Adipocyte (in vitro differentiated cells): ENCODE measurements around the gene ATF6.
A peak's percentile ranks its signal among the peaks of the same experiment; 100 is the strongest.

Experiments used
- DNase-seq: peaks from one replicate; pipeline ENCODE4 v3.0.0-alpha.2; 2015; ENCODE audit warnings: low read depth
- H3K27me3 ChIP-seq: replicated peaks from 2 replicates; pipeline ENCODE4 v1.7.0; 2013; ENCODE audit warnings: mild to moderate bottlenecking, low read length, moderate library complexity; ENCODE audit not compliant: control insufficient read depth, insufficient read depth
- H3K36me3 ChIP-seq: 2 replicates; pipeline ENCODE4 v1.7.0; 2013; ENCODE audit warnings: low read length, mild to moderate bottlenecking, moderate library complexity; ENCODE audit not compliant: control insufficient read depth, insufficient read depth, severe bottlenecking
- H3K4me1 ChIP-seq: 2 replicates; pipeline ENCODE4 v1.7.0; 2013; ENCODE audit warnings: mild to moderate bottlenecking, low read length, moderate library complexity; ENCODE audit not compliant: control insufficient read depth, insufficient read depth
- H3K4me3 ChIP-seq: 2 replicates; pipeline ENCODE4 v1.7.0; 2013; ENCODE audit warnings: mild to moderate bottlenecking, low read length, moderate library complexity
- H3K9ac ChIP-seq: 2 replicates; pipeline ENCODE4 v1.7.0; 2013; ENCODE audit warnings: mild to moderate bottlenecking, low read length, moderate library complexity
- H3K9me3 ChIP-seq: 2 replicates; pipeline ENCODE4 v1.7.0; 2013; ENCODE audit warnings: mild to moderate bottlenecking, low read length, moderate library complexity; ENCODE audit not compliant: control insufficient read depth

The ATF6 gene

GRCh38 chr1:161737625-161738024, 28.5 kb upstream of the ATF6 start:
- Histone ChIP-seq H3K9ac (no peak overlapping the region), H3K36me3 (no peaks in the 10 kb centered on the region), H3K4me3 (no peak overlapping the region), H3K9me3 (no peaks in the 10 kb centered on the region), H3K27me3 (no peaks in the 10 kb centered on the region), H3K4me1 (peaks cover 29% of the 10 kb centered on the region)
- no peak for DNase-seq

DNA sequence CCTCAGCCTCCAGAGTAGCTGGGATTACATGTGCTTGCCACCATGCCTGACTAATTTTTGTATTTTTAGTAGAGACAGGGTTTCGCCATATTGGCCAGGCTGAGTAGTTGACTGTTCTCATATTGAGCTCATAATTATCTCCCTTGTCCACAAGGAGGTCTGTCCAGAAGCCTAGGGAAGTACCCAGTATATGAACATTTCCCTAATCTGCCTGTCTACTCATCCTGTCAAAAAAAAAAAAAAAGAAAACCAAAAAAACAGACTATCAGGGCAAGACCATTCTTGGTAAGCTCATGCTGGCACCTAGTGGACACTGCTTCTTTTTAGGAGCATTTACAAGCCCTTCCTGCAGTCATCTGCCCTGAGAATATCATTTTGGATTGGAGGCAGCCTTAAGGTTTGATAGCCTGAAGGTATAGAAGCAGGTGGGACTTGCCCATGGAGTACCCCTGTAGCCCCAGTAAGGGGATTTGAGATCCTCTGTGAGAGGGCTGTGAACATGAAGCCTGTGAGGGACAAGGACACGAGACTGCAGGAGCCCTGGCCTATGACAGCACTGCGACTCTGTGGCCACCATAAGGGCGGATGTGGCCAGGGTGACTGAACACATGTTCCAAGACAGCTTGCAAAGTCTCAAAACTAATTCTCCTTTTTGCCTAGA, 27.4 kb upstream of the ATF6 start:
- Histone ChIP-seq H3K4me1 (peaks cover 28% of the 10 kb centered on the region), H3K9ac (peak overlapping the region; percentile 8), H3K4me3 (no peak overlapping the region), H3K36me3 (no peaks in the 10 kb centered on the region), H3K27me3 (no peaks in the 10 kb centered on the region), H3K9me3 (no peaks in the 10 kb centered on the region)
- DNase-seq: peak; percentile 64

- no peaks in the 10 kb centered on the region for H3K27me3 ChIP-seq
- H3K9me3 ChIP-seq: no peaks in the 10 kb centered on the region
- H3K4me3 ChIP-seq: no peak overlapping the region
- no peaks in the 10 kb centered on the region for H3K36me3 ChIP-seq
- no peak for DNase-seq
- peaks cover 27% of the 10 kb centered on the region for H3K4me1 ChIP-seq
- no peak overlapping the region for H3K9ac ChIP-seq
Measured at GRCh38 chr1:161739865-161740566, 26.1 kb upstream of the ATF6 start.

DNA sequence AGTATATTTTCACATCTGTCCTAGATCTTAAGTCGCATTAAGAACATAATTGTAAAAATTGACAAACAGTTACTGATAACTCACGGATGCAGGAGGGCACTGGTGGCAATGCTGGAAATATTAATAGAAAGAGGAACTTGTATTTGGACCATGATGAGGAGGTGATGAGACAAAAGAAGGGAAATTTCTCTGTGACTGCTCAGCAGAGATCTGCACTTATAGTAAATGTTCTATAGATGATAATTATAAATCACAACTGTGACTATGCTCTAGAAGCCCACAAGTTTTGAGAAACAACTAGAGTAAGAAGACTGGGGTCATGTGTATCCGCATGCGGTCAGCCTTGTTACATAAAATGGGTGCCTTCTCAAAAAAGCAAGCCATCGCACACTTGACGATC, 25.2 kb upstream of the ATF6 start:
- Histone ChIP-seq H3K36me3 (no peaks in the 10 kb centered on the region), H3K27me3 (no peaks in the 10 kb centered on the region), H3K4me1 (peaks cover 27% of the 10 kb centered on the region), H3K4me3 (no peak overlapping the region), H3K9me3 (no peaks in the 10 kb centered on the region), H3K9ac (no peak overlapping the region)
- DNase-seq: no peak

DNA sequence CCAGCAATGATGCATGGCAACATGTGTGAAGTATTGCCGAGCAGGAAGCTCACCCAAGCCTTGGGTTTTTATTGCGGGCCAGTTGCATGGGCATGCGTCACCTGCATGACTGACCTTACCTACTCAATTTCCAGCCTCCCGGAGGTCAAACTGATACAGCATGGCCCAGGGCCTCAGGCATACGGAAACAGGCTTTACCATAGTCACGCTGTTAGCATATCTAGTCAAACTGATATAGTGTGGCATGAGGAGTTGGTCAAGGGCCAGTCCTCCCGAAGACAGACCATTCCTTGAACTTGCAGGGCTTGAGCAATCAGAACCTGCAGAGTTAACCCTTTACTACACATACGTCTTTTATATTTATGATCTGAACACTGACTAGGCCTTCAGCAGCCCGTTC, 22.9 kb upstream of the ATF6 start:
- DNase-seq: no peak

GRCh38 chr1:161747801-161748200, 18.3 kb upstream of the ATF6 start:
- DNase-seq: no peak
- H3K4me1 ChIP-seq: peaks cover 32% of the 10 kb centered on the region
- H3K27me3 ChIP-seq: no peaks in the 10 kb centered on the region
- no peak overlapping the region for H3K4me3 ChIP-seq
- H3K9me3 ChIP-seq: no peaks in the 10 kb centered on the region
- no peak overlapping the region for H3K9ac ChIP-seq
- peaks cover 12% of the 10 kb centered on the region for H3K36me3 ChIP-seq

More for the DNA sequence above, 22.9 kb upstream of the ATF6 start:
- H3K4me1 ChIP-seq: peaks cover 14% of the 10 kb centered on the region
- no peaks in the 10 kb centered on the region for H3K27me3 ChIP-seq
- no peak overlapping the region for H3K9ac ChIP-seq
- no peaks in the 10 kb centered on the region for H3K36me3 ChIP-seq
- H3K4me3 ChIP-seq: no peak overlapping the region
- H3K9me3 ChIP-seq: no peaks in the 10 kb centered on the region

DNA sequence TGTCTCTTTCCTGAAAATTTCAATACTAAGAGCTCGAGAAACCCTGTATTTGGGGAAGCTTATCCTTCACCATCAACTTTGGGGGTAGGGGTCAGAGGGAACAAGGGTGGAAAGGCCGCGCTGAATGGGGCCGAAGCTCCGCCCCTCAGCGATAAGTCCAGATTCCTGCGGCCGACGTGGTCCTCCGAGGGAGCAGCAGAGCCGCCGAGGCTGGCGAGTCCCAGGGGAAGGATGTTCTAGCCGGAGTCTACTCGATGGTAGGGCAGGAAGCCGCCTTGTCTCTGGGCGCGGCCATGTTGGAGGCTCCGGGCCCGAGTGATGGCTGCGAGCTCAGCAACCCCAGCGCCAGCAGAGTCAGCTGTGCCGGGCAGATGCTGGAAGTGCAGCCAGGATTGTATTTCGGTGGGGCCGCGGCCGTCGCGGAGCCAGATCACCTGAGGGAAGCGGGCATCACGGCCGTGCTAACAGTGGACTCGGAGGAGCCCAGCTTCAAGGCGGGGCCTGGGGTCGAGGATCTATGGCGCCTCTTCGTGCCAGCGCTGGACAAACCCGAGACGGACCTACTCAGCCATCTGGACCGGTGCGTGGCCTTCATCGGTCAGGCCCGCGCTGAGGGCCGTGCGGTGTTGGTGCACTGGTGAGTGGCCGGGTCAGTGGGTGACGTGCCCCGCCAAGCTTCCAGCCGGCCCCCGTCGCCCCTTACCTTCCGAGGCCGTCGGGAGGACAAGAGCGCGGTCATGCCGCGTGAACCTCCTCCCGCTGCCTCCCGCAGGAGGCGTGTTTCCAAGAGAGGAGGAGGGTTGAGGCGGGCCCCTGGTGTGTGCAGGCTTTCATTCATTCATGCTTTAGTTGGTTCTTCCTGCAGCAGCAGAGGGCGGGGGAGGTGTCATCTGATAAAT, 16.4 kb upstream of the ATF6 start, which contains the start of gene DUSP12:
DUSP12 (plus strand) TSS at position 278 of the 899 bp plus-strand sequence; CDS start at position 294, 16 bp downstream.
- Histone ChIP-seq H3K27me3 (no peaks in the 10 kb centered on the region), H3K36me3 (peaks cover 32% of the 10 kb centered on the region), H3K4me1 (peaks cover 18% of the 10 kb centered on the region), H3K9me3 (no peaks in the 10 kb centered on the region), H3K9ac (peak within 1 kb of the TSS; percentile 99), H3K4me3 (peak within 1 kb of the TSS; percentile 99)
- peak; percentile 97 for DNase-seq

DNA sequence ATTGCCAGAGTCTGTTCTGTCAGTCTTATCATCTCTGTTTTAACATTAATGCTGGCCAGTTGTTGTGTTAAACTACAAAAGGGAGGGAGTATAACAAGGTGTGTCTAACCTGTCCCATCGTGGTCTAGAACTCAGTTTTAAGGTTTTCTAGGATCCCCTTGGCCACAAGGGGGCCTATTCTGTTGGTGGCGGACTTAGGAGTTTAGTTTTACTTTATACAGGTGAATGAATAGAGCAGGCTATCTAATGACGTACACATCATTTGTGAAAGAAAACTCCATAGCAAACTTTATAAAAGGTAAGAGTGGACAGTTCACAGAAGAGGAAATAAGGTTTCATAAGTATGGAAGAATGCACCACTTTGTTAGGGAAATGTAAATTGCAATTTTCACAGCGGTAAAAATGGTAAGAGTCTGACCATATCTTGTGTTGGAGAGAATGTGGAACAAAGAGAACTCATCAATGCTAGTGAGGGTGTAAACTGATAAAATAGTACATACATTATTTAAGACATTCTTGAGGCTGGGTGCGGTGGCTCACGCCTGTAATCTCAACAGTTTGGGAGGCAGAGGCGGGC, 2.5 kb upstream of the ATF6 start:
- peak; percentile 36 for DNase-seq

DNA sequence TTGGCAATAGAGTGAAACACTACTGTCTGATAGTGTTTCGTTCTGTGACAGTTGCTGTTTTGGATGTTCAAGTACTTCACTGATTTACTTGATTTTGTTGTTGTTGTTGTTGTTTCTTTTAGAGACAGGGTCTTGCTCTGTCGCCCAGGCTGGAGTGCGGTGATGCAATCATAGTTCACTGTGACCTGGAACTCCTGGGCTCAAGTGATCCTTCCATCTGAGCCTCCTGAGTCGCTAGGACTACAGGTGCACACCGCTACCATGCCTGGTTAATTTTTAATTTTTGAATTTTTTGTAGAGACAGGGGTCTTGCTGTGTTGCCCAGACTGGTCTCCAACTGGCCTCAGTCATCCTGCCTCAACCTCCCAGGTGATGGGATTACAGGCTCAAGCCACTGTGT, 2.3 kb downstream of the ATF6 start:
- Histone ChIP-seq H3K9ac (no peak overlapping the region), H3K4me1 (peaks cover 9% of the 10 kb centered on the region), H3K36me3 (no peaks in the 10 kb centered on the region), H3K27me3 (no peaks in the 10 kb centered on the region), H3K9me3 (no peaks in the 10 kb centered on the region), H3K4me3 (no peak overlapping the region)
- DNase-seq: no peak

More for the DNA sequence above, 2.5 kb upstream of the ATF6 start:
- Histone ChIP-seq H3K27me3 (no peaks in the 10 kb centered on the region), H3K9ac (no peak overlapping the region), H3K9me3 (no peaks in the 10 kb centered on the region), H3K4me1 (peaks cover 9% of the 10 kb centered on the region), H3K36me3 (peaks cover under 1% of the 10 kb centered on the region), H3K4me3 (no peak overlapping the region)

DNA sequence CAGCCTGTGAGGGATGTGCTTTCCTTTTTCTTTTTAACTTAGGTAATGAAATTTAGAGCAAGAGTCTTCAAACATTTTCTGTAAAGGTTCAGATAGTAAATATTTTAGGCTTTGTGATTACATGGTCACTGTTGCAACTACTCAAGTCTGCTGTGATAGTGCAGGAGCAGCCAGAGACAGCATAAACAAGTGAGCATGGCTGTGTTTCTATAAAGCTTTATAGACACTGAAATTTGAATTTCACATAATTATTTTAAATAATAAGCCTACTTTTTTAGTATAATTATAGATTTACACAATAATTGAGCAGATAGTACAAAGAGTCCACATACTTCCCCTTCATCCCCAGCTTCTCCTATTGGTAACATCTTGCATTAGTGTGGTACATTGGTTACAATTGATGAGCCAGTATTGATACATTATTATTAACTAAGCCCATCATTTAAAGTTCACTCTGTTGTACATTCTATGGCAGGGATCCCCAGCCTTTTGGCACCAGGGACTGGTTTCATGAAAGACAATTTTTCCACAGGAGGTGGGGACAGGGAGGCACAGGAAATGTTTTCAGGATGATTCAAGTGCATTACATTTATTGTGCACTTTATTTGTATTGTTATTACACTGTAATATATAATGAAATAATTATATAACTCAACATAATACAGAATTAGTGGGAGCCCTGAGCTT, 3.0 kb downstream of the ATF6 start:
- no peak overlapping the region for H3K9ac ChIP-seq
- no peak overlapping the region for H3K4me3 ChIP-seq
- no peaks in the 10 kb centered on the region for H3K27me3 ChIP-seq
- H3K9me3 ChIP-seq: no peaks in the 10 kb centered on the region
- no peaks in the 10 kb centered on the region for H3K36me3 ChIP-seq
- no peak for DNase-seq
- H3K4me1 ChIP-seq: peaks cover 9% of the 10 kb centered on the region
